GM12874 (cell line): Measurements from ENCODE around the gene RIPOR2.

ENCODE experiments used
- TF ChIP-seq, protein P1 (sequence below): IDR thresholded peaks from 2 replicates; pipeline ENCODE4 v1.5.1; 2011; ENCODE audit warnings: low read depth, mild to moderate bottlenecking, control low read depth, low read length, moderate library complexity; ENCODE audit not compliant: insufficient read depth

Gene RIPOR2

DNA sequence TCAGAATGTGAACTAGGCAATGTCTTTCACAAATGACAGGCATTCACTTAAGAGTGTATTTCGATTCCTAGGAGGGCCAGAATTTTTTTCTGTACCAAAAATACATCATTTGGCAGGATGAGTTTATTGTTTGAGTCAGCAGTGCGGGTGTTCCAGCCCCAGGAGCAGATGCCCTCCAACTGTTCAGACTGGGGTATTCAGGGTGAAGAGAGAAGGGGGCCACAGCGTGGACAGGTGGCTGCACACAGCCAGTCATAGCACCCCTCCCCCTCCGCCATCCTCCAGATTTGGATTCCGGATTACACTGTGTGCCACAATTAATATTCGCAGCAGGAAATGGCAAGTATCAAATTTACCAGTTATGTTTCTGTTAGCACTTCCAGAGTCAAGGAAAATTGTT is 38.6 kb downstream of the RIPOR2 start:
- TF ChIP-seq, protein P1, sequence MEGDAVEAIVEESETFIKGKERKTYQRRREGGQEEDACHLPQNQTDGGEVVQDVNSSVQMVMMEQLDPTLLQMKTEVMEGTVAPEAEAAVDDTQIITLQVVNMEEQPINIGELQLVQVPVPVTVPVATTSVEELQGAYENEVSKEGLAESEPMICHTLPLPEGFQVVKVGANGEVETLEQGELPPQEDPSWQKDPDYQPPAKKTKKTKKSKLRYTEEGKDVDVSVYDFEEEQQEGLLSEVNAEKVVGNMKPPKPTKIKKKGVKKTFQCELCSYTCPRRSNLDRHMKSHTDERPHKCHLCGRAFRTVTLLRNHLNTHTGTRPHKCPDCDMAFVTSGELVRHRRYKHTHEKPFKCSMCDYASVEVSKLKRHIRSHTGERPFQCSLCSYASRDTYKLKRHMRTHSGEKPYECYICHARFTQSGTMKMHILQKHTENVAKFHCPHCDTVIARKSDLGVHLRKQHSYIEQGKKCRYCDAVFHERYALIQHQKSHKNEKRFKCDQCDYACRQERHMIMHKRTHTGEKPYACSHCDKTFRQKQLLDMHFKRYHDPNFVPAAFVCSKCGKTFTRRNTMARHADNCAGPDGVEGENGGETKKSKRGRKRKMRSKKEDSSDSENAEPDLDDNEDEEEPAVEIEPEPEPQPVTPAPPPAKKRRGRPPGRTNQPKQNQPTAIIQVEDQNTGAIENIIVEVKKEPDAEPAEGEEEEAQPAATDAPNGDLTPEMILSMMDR, result no peak

DNA sequence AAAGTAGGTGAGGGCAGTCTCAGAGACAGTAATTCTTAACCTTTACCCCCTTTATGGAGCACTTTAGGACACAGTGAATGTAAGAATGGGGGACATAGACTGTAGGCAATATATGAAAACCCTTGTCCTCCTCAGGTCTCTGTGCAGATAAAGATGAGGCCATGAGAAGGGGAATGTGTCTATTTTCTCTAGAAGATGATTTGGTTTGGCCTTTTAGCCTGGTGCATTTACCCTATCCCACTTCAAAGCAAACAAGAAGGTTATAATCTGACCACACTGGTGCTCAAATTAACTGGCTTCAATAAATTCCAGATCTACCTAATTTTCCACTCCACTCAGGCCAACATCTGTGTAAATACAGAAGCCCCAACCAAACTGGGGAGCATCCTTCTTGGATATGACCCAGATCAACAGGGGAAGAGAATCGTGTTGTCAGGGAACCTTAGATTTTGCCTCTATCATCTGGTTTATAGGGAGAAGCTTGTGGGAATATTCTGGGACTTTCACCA is 42.4 kb downstream of the RIPOR2 start:
- TF ChIP-seq, protein P1, result no peak

DNA sequence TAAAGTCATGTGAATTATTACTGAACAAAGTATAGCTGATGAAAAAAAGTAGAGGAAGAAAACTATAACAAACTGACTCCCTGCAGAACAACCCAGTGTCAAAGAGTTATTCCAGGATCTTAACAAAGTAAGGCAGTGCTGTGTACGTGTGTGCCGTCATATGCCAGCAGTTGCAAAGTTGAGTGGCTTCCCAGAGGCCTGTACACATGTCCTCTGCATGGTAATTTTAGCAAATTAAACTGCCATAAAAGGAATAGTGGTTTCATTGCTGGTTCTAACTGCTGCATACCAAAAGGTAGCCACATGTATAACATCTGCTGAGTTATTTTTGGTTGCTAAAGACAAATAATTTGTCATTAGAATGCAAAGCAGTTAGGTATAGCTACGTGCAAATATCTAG is 44.8 kb downstream of the RIPOR2 start:
- TF ChIP-seq, protein P1, result no peak

DNA sequence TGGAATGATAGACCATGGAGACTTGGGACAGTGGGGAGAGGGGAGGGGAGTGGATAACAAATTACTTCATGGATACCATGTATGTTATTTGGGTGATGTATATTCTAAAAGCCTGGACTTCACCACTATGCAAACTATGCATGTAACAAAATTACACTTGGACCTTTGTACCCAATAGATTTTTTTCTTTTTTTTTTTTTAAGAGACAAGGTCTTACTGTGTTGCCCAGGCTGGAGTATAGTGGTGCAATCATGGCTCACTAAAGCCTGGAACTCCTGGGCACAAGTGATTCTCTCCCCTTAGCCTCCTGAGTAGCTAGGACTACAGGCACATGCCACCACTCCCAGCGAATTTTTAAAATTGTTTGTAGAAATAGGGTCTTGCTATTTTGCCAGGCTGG is 45.3 kb downstream of the RIPOR2 start:
- TF ChIP-seq, protein P1, result no peak

DNA sequence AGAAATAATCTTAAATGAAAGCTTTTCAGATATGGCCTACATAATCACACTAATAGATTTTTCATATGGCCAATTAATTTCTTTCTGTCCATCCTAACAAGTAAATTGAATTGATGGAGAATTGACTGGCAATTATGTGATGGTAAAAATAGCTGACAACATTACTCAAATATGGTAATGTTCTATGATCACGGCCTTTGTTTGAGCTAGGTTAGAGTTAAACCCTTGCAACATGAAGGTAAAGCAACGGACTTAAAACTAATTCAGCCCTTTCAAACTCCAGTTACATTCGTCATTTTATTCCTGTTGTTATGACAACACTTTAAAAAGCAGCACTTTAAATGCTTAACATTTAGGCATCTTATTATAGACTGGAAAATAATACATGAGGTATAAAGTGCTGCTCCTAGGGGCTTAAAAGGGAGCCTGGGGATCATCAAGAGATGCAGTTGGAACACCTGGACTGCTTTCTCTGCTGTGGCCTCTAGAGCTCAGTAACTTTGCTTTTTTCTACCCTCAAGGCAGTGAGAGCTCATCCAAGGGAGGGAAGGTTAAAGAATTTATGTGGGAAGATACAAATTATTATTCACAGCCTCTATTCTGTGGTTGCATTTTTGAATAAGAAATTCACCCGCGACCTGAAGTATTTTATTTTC is 46.9 kb downstream of the RIPOR2 start:
- TF ChIP-seq, protein P1, result no peak

DNA sequence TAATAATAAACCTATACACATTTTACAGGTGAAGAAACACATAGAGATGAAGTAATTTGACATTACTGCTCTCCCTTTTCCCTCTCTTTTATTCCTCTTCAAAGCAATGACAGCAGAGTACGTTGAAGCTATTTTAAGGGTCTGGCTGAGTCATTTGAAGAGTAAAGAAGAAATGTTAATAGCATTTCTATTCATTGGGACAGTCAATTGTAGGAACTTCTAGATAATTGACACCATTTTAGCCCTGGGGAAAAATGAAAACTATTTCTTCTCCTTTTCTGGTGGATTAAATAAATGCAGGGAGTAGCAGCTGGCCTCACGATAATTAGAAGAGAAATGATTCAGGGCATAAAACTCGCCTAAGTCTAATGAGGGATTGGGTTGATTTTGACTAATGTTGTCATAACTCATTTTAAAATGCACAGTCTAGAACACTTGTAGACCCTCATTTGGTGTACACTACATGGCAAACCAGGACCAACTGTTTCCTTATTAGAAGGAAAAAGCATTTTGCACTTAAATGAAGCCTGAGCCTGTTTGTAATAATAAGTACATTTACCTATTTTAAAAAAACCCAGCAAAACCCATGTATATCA is 48.1 kb downstream of the RIPOR2 start:
- TF ChIP-seq, protein P1, result no peak

DNA sequence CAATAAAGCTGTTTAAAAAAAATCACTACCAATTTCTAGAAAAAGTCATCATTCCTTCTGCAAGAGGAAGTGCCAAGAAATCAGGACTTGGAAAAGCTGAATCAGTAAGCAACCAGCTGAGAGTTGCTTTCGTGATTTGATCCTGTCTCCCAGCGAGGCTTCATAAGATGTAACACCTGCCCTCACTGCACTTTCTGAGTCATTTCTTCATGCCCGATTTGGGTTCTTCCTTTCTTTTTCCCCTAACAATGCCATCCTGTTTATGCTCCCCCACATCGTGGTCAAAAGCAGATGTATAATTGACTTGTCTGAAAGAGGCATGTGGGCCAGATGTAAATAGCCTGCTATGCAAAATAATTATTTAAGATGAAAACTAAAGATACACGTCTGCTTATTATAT is 52.1 kb downstream of the RIPOR2 start:
- TF ChIP-seq, protein P1, result no peak
